HG03432 (cell line): ENCODE measurements around the gene RCAN1.
"Not testable (repeated sequence)": the region's sequence is repeated elsewhere in the genome, so short reads cannot be mapped to it uniquely, and the experiment has no call there.

Source experiments
- ATAC-seq: cut with Tn5 transposase; IDR thresholded peaks from one replicate; pipeline ENCODE4 v1.9.1; 2021; ENCODE audit warnings: mild to moderate bottlenecking, moderate library complexity; ENCODE audit not compliant: unreplicated experiment

The RCAN1 gene

DNA sequence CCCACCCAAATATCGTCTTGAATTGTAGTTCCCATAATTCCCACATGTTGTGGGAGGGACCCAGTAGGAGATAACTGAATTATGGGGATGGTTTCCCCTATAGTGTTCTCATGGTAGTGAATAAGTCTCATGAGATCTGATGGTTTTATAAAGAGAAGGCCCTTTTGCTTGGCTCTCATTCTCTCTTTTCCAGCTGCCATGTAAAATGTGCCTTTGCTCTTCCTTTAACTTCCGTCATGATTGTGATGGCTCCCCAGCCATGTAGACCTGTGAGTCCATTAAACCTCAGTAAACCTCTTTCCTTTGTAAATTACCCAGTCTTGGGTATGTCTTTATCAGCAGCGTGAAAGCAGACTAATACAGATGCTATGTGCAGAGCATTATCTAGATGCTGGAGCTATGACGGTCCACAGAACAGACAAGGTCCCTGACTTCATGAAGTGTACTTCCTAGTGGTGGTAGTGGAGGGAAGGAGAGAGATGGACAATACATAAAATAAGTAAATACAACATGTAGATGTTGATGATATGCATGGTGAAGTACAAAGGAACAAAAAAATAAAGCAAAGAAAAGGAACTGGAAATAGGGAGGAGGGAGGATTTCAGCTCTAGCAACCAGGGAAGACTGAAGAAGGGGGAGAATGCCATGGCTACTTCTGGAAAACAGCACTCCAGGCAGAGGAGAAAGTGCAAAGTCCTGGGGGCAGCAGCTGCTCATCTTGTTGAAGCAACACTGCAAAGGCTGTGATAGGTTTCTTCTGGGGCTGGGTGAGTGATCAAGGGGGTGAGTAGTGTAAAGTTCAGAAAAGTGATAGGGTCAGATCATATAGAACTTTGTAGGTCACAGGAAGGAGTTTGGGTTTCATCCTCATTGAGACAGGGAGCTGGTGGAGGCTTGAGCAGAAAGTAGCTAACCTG, 6.8 kb upstream of the RCAN1 start:
- no peak for ATAC-seq

DNA sequence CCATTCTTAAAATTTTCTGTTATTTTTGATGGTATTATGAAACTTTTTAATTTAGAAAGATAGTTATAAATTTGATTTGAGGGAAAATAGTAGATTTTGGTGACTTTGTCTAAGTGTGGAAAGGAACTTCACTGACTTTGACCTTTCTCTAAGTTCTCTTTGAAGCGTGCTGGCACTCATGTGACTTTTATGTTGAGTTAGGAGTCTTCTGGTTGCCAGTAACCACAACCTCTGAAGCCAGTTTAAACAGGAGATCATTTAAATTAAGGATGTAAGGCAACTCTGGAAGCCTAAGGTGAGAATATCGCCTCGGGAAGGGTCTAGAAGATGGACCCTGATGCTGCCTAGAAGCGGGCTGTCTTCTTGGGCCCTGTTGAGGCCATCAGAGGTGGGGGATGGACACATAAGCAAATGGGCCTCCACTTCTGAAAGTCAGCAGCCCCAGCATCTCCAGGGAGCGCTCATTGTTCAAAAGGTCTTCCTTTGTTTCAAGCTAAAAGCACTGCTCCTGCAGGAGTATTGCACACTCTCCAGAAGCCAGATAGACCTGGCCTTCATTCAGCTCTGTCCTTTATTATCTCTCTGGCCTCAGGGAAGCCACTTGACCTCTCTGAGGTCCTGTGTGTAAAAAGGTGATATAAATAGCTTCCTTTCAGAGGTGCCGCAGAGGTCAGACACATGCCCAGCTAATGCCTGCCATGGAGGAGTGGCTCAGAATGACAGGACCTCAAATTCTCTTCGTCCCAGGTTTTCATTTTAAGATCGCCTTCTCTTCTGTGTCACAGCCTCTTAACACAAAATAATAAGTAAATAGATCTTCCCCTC, 5.1 kb upstream of the RCAN1 start:
- no peak for ATAC-seq

DNA sequence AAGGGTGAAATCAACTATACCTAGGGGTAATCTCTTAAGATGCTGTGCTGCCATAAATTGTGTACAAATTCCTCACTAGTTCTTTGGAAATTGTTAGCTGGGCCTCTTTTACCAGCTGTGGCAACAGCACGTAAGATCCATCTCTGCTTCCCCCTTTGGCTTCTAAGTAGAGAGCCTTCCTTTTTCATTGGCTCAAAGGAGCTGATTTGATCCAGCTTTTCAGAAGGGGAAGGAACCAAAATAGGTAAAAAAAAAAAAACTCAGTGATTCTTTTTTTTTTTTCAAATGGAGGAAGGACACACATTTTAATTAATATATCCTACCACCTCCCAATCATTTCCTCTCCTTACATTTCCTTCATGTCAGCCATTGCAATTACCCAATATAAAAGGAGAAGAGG, 4.0 kb upstream of the RCAN1 start:
- ATAC-seq = no peak

DNA sequence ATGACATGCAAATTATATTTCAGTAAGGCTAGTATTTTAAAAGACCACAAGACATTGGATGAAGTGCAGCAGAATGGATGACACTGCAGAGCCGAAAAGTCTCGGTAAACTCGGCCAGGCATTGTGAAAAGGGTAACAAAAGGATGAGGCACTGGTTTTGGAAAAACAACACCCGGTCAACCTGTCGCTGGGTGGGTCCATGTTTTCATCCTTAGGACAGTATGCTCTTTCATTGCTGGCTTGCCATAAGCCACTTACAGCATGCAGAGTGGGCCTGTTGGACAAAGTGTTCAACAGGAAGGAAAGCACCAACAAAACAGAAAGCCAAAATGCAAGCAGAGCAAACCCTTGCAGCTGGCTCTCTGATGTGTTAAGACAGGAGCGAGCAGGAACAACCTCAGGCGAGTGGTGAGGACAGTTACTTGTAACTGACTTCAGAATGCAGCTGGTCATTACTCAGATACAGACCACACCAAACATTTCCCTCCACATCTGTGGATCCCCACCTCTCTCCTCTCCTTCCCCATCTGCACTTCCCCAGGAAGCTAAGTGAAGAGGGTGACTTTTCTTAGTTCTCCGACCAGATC, 2.9 kb upstream of the RCAN1 start:
- no peak for ATAC-seq

DNA sequence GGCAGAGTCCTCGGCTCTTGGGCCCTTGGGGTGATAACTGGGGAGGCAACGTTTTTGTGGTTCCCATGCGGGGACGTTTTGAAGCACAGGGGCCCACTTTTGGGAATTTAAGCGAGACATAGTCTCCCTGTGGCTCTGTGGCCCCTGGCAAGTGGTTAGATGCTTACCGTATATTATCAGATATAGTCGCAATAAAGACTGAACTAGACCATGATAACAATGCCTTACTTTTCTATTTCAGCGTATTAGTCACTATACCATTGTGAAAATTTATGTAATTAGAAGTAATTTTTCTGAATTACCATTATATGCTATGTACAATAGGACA, 538 bp upstream of the RCAN1 start:
- ATAC-seq = no peak

DNA sequence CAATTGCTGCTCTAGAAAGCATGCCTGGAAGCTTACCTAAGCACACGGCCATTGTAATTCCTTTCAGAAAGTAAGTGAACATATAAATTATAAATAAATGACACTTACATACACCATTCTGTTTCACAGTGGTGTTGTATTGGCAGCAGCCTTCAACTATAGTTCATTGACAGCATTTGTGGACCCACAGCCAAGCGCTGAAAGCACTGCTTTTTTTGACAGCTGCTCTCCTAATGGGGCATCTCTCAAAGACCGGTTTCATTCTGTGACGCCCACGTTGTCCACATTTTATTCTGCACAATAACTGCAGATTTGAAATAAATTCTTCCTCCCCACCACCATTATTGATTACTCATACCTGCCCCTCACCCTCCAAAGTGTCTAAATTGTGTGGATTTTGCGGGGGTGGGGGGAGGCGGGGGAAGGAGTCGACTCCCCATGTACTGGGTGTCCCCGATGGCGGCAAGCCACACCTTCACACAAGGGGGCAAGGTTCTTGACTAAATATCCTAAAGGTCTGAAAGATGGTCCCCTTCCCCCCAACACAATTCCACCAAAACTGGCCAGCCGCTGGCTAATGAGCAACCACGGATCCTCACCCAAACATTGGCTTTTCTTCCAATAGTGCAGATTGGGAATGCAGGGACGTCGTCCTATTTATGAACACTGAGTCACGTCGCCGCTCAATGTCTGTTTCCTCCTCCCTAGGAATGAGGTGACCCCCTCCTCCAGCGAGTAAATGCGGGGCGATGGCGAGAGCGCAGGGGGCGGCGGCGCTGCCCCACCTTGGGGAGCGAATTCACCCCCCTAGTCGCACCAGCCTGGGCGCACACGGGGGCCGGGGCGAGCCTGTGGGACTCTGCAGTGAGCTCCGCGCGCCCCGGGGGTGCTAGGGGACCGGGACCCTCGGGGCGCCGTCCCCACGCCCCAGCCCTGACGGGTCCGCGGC, 960 bp downstream of the RCAN1 start:
- ATAC-seq = no peak

DNA sequence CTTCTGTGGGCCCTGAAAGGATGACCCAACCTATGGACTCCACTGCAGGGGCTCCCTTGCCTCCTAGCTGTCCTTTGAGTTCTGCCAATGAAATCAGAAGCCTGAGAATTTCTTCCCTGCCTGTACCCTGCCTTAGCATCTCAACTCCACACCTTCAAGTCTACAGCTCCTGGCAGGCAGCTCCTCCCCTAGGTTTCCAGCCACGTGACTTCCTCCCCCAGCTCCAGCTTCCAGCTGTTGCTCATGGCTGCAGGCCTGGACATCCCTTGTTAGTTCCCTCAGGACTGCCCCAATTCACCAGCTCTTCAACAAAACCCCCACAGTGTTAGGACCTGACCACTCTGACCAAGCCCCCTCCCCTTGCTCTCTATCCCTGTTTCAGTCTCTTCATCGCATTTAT, 2.4 kb downstream of the RCAN1 start:
- no peak for ATAC-seq

DNA sequence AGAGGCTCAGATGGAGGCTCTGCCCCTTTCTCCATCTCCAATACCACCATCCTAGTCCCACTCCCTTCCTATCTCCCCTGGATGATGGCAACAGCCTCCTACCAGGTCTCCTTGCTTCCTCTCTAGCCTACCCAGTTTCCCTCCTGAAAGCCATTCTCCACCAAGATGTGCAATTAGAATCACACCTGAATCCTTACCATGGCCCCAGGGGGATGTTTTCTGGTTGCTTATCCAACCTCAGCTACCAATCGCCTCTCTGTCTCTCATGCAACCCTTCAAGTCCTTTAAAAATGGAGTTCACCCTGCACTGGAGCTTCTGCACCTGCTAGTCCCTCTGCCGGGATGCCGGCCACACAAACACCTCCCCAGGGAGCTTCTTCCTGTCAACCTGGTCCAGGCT, 2.9 kb downstream of the RCAN1 start:
- no peak for ATAC-seq

DNA sequence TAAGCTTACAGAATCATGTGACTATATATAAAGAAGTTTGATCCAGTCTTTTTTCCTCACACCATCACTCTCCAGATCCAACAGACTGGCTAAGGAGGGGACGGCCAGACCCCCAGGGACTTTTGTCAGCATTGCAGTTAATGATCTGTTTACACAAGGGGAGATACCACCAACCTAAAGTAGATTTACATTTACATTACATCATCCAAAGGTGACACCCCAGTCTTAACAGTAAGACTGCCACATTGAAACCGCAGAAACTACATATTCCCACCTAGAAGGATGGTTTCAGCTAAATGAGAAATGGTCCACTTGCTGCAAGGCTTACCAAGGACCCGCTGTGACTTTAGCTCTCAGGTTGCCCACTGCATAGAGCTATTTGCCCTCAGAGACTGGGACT, 3.4 kb downstream of the RCAN1 start:
- no peak for ATAC-seq

DNA sequence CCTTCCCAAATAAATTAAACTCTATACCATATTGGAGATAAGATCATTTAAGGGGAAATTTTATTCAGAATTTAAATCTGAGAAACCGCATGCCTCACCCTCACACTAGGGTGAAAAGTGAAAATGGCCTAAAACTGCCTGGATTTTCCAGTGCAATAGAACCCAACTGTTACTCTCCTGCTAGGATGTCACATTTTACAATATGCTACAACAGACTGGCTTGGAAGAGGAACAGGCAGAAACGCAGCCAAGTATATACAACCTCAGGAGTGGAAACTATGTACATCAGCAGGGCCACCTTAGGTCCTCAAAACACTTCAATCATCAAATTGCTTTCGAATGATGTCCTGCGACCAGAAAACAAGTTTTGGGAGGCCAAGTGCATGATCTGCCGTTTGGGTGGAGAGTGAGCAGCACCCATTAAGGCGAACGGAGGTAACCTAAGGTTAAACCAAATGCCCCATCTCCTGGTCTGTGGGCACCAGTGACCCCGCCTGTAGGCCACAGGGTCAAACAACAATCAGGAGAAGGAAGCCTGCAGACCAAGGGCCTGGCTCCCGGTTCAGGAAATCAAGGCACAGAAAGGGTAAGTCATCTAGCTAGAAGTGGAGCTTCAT, 4.9 kb downstream of the RCAN1 start:
- ATAC-seq = no peak

DNA sequence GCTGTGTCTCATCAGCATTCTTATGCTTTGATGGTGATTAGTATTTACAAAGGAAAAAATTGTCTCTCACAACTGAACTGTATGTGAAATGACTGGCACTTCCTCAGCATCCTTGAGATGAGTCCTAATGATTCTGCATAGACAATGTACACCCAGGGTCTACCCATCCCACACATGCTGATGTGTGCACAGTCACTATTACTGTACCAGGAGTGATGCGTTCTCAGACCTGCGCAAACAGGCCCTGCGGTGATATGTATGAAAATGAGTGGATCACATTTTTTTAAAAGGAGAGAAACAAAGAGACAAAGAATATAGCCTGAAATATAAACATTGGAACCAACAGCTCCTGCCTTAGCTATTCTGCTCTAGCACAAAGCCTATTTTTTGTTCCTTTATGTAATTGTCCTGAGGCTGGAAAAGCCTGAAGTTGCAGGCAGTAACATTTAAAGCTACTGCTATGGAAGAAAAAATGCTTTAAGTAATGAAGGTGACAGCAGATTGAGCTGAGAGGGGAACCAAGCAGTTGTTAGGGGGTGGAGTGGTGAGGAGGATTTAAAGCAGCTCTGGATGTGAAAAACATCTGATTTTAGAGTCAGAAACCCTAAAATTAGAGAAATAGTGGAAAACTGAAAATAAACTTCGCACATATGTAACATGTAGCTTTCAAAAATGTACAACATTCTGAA, 5.5 kb downstream of the RCAN1 start:
- ATAC-seq = no peak

DNA sequence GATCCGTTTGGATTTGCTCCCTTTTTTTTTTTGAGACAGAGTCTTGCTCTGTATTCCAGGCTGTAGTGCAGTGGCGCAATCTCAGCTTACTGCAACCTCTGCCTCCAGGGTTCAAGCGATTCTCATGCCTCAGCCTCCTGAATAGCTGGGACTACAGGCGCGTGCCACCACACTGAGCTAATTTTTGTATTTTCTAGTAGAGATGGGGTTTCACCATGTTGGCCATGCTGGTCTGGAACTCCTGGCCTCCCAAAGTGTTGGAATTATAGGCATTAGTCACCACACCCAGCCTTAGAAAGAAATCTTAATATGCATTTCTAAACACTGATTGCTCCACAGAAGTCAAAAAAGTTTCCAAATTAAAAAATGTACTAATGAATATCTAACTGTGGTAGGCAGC, 7.5 kb downstream of the RCAN1 start:
- ATAC-seq = not testable (repeated sequence)

DNA sequence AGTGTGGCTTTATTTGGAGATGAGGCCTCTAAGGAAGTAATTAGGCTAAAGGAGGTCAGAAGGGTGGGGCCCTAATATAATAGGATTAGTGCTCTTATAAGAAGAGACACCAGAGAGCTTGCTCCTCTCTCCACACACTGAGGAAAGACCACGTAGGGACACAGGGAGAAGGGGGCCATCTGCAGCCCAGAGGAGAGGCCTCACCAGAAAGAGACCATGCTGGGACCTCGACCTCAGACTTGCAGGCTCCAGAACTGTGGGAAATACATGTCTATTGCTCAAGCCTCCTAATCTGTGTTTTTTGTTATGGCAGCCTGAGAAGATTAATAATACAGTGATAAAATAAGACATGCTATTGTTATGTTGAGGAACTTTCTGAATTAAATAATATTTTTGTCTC, 8.3 kb downstream of the RCAN1 start:
- ATAC-seq = no peak

DNA sequence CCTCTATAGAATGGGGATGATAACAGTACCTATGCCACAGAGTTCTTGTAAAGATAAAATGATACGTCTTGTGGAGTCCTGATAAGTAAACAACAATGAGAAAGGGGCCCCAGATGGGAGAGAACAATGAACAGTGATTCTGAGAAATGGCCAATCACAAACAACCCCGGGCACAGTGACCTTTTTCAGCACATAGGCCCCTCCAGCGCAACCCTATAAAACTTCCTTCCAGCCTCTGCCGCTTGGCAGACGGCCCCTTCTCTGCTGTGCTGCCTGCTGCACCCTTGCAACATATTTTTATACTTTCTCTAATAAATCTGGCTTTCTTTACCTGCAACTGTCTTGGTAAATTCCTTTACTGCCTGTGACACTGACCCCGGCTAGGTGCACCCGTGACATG, 8.9 kb downstream of the RCAN1 start:
- ATAC-seq = no peak

DNA sequence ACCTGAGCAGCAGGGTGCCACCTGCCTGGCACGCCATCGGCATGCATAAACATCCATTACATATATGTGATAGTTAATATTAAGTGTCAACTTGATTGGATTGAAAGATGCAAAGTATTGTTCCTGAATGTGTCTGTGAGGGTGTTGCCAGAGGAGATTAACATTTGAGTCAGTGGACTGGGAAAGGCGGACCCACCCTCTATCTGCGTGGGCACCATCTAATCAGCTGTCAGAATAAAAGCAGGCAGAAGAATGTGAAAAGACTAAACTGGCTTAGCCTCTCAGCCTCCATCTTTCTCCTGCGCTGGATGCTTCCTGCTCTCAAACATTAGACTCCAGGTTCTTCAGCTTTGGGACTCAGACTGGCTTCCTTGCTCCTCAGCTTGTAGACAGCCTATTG, 10.0 kb downstream of the RCAN1 start:
- not testable (repeated sequence) for ATAC-seq

DNA sequence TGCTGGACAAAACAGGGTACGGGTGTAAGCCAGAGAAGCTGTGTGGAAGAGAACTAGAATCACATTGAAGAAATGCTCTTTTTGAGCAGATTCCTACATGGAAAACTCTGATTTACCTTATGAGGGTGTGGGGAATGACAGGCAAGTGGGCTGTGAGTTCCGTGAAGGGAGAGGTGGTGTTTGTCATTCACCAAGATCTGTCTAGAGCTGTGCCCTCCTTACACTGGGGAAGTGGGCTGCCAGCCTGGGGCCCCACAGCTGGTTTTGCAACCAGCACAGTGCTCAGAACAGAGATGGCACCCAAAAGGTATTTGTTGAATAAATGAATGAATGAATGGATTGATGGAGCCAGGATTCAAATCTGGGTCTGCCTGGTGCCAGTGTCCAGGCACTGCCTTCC, 10.4 kb downstream of the RCAN1 start:
- no peak for ATAC-seq

DNA sequence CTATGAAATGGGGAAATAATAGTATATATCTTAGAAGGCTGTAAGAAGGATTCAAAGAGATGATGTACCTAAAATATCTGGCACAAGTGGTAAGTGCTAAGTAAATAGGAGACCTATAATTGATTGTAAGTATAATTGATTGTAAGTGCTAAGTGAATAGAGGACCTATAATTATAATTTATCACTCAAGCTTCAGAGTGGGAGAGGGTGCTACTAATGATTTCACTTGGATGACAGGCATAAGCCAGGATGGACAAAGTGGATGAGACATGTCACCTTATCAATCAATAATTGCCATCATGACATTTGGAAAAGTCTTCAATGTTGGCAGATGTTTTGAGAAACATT, 11.2 kb downstream of the RCAN1 start:
- no peak for ATAC-seq

DNA sequence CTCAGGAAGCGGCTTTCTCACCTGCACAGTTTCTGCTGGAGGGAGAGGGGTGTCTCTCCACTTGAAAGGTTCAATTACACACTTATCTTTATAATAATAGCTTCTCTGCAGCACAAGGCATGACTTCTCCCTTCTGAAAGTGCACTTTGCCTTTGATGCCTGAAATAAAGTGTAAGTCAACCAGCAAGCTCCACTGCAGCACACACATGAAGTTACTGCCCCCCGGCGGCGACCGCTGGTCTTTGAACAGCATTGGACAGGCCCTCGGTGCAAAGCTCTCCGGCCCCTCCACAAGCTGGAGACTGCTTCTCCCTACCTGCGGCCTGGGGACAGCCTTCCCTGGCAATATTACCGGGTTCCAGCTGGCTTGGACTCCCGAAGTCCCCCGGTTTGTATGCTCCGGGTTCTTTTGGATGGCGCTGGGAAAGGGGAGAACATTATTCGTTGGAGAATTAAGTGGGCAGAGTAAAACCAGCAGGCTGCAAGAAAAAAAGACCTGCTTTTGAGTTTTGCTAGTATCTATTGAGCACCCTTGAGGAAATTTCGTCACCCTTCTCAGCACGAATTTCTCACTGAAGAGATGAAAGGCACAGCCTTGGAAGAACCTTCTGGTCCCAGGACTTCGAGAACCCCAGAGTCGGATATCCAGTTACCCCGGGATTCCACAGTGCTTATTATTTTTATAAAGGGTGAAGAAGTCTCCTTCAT, 11.8 kb downstream of the RCAN1 start:
- ATAC-seq = no peak

DNA sequence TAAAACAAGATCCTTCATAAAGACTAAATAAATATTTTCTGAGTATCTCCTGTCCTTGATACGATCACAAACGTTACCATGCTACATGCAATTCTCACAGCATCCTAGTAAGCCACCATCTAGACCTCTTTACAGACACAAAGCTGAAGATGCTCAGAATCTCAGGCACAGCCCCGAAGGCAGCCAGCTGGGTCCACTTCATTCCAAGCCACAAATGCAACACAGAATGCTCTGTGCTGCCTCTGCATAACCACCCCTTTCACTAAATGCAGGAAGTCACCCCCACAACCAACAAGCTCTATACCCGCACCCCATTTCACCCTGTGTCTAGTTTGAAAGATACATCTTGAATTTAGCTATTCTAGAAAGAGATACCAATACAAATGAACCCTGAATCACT, 12.9 kb downstream of the RCAN1 start:
- no peak for ATAC-seq
